Stimulated activated CD8-positive, alpha-beta memory T cell treated with anti-CD3 and anti-CD28 coated beads, Interleukin-15, amount 100 ng/mL, for 1 hour (primary cell): ENCODE measurements around the gene L1TD1.
"Not testable (repeated sequence)": the region's sequence is repeated elsewhere in the genome, so short reads cannot be mapped to it uniquely, and the experiment has no call there.

ENCODE experiments used
- DNase-seq: peaks from one replicate; pipeline ENCODE4 v3.0.0-alpha.2; 2020; ENCODE audit warnings: low read depth

L1TD1 gene

GRCh38 chr1:62237950-62238374 is 43.3 kb downstream of the L1TD1 start:
- DNase-seq, result no peak

GRCh38 chr1:62238507-62238906 is 43.9 kb downstream of the L1TD1 start:
- DNase-seq, result no peak

- not testable (repeated sequence) for DNase-seq
These were observed 45.2 kb downstream of the L1TD1 start for GRCh38 chr1:62239652-62240403.

- no peak for DNase-seq
These were observed 46.2 kb downstream of the L1TD1 start for GRCh38 chr1:62240651-62241370.

- no peak for DNase-seq
These were observed 46.9 kb downstream of the L1TD1 start for GRCh38 chr1:62241371-62242131.

- DNase-seq, result not testable (repeated sequence)
These were observed 49.7 kb downstream of the L1TD1 start for GRCh38 chr1:62244380-62244779.

GRCh38 chr1:62245201-62245600 is 50.6 kb downstream of the L1TD1 start:
- DNase-seq, result no peak

- no peak for DNase-seq
These were observed 52.9 kb downstream of the L1TD1 start for GRCh38 chr1:62247391-62248168.

- DNase-seq, result no peak
These were observed 55.6 kb downstream of the L1TD1 start for GRCh38 chr1:62250126-62250726.

GRCh38 chr1:62259551-62259950 is 64.9 kb downstream of the L1TD1 start:
- DNase-seq, result no peak

GRCh38 chr1:62260688-62261087 is 66.0 kb downstream of the L1TD1 start:
- DNase-seq, result no peak
